Transverse colon (tissue), 4 donors: Measurements from ENCODE around the gene EIF3A.

ENCODE experiments used
- POLR2A ChIP-seq: fragments of 450-650 bp; IDR thresholded peaks from one replicate; pipeline ENCODE4 v1.6.1; 2016; ENCODE audit warnings: antibody characterized with exemption, mild to moderate bottlenecking, moderate library complexity
- POLR2AphosphoS5 ChIP-seq, 3 donors: sonication (generic); formaldehyde crosslinking; IDR thresholded peaks; one replicate each; pipeline ENCODE4 v1.6.1; 2016; ENCODE audit warnings: antibody characterized with exemption in 3 of 3
- TF ChIP-seq, protein P1 (sequence below), 5 experiments: fragments of 200-600 bp in 3 of 5; fragments of 450-650 bp in 2 of 5; sonication (generic) in 3 of 5; IDR thresholded peaks; 1 replicate in 2 of 5; 2 replicates in 3 of 5; pipeline ENCODE4 v1.5.1; 2016 to 2017; ENCODE audit warnings: antibody characterized with exemption in 5 of 5, inconsistent platforms in 3 of 5, mild to moderate bottlenecking in 2 of 5, moderate library complexity in 1 of 5

DNA sequence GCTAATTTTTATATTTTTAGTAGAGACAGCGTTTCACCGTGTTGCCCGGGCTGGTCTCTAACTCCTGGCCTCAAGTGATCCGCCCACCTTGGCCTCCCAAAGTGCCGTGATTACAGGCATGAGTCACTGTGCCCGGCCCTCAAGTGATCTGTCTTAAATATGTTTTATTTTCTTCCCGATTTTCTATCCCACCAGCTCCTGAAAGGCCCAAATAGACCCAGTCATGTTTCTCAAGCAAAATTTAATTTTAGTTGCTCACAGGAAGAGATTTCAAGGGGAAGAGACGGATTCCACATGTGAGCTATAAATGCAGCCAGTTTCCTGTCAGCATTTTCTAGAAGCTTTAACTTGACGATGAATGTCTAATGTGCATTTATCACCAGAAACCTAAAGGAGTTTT is 35.3 kb upstream of the EIF3A start:
- TF ChIP-seq POLR2AphosphoS5 (IDR thresholded peaks at IDR 0.05) (no peak), POLR2A (no peak)
- TF ChIP-seq, protein P1, sequence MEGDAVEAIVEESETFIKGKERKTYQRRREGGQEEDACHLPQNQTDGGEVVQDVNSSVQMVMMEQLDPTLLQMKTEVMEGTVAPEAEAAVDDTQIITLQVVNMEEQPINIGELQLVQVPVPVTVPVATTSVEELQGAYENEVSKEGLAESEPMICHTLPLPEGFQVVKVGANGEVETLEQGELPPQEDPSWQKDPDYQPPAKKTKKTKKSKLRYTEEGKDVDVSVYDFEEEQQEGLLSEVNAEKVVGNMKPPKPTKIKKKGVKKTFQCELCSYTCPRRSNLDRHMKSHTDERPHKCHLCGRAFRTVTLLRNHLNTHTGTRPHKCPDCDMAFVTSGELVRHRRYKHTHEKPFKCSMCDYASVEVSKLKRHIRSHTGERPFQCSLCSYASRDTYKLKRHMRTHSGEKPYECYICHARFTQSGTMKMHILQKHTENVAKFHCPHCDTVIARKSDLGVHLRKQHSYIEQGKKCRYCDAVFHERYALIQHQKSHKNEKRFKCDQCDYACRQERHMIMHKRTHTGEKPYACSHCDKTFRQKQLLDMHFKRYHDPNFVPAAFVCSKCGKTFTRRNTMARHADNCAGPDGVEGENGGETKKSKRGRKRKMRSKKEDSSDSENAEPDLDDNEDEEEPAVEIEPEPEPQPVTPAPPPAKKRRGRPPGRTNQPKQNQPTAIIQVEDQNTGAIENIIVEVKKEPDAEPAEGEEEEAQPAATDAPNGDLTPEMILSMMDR (IDR thresholded peaks at IDR 0.05) = no peak
